ENCODE measurements around the gene MSI2.

MSI2 gene

DNA sequence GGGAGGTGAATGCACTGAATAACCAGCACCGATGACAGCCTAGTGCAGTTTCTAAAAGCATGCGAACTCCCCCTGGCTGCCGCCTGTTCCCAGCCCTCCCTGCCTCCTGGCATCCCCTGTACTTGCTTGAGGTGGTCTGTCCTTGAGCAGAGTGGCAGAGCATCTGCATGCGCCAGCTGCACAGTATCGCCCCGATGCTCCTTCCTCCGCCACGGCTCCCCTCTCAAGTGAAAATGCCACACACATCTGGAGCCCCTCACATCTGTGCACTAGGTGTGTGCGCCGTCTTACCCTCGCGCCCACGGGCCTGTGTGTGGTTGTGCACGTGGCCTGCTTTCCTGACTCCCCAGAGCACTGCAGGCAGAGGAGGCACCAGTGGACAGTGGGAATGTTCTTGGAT is 376.9 kb downstream of the MSI2 start:
- DNase-seq (ENCODE audit: low read depth): no peak
- TF ChIP-seq, protein P1, sequence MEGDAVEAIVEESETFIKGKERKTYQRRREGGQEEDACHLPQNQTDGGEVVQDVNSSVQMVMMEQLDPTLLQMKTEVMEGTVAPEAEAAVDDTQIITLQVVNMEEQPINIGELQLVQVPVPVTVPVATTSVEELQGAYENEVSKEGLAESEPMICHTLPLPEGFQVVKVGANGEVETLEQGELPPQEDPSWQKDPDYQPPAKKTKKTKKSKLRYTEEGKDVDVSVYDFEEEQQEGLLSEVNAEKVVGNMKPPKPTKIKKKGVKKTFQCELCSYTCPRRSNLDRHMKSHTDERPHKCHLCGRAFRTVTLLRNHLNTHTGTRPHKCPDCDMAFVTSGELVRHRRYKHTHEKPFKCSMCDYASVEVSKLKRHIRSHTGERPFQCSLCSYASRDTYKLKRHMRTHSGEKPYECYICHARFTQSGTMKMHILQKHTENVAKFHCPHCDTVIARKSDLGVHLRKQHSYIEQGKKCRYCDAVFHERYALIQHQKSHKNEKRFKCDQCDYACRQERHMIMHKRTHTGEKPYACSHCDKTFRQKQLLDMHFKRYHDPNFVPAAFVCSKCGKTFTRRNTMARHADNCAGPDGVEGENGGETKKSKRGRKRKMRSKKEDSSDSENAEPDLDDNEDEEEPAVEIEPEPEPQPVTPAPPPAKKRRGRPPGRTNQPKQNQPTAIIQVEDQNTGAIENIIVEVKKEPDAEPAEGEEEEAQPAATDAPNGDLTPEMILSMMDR (IDR thresholded peaks at IDR 0.05; ENCODE audit: control insufficient read depth, insufficient read depth, low read depth, low read length, missing control alignments): no peak
- H3K4me3 ChIP-seq (ENCODE audit: control insufficient read depth, low read depth, low read length): no peak overlapping the region

DNA sequence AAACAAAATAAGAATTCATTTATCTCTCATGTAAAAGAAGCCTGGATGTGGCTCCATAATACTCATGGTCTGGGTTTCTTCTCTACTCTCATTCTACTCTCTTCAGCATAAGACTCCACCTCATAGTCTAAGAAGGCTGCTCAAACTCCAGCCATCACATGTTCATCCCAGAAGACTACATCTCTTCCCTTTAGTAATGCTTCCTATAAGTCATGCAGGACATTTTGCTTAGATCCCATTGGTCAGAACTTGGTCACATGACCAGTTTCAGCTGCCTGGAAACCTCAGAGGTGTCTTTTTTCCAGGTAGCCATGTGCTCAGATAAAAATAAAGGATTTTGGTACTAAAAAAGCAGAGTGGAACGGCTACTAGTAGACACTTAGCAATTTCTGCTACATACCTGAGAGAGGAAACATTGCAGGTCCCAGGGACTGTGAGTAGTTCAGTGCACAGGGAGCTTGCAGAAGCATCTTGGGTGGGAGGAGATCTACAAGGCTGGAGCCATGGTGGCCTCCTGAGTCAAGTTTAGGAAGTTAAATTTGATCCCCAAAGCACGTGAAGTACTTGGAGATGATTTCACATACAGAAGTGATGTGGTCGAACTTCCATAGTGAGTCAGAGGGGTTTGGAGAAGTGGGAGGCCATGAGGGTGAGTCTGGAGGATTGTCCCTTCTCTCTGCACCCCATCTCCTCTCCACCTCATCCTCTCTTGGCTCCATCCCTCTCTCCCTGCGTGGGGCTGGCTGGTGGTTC is 378.6 kb downstream of the MSI2 start:
- no peak for DNase-seq (ENCODE audit: low read depth)
- TF ChIP-seq, protein P1 (IDR thresholded peaks at IDR 0.05; ENCODE audit: control insufficient read depth, insufficient read depth, low read depth, low read length, missing control alignments): no peak
- no peak overlapping the region for H3K4me3 ChIP-seq (ENCODE audit: control insufficient read depth, low read depth, low read length)

GRCh38 chr17:57636274-57636673 is 380.0 kb downstream of the MSI2 start:
- DNase-seq (ENCODE audit: low read depth): no peak
- TF ChIP-seq, protein P1 (IDR thresholded peaks at IDR 0.05; ENCODE audit: control insufficient read depth, insufficient read depth, low read depth, low read length, missing control alignments): no peak
- H3K4me3 ChIP-seq (ENCODE audit: control insufficient read depth, low read depth, low read length): no peak overlapping the region

- TF ChIP-seq, protein P1 (IDR thresholded peaks at IDR 0.05; ENCODE audit: control insufficient read depth, insufficient read depth, low read depth, low read length, missing control alignments): no peak
- DNase-seq (ENCODE audit: low read depth): no peak
- H3K4me3 ChIP-seq (ENCODE audit: control insufficient read depth, low read depth, low read length): no peak overlapping the region
These were observed 380.8 kb downstream of the MSI2 start for GRCh38 chr17:57636985-57637665.

GRCh38 chr17:57637666-57638010 is 381.3 kb downstream of the MSI2 start:
- no peak overlapping the region for H3K4me3 ChIP-seq (ENCODE audit: control insufficient read depth, low read depth, low read length)
- TF ChIP-seq, protein P1 (IDR thresholded peaks at IDR 0.05; ENCODE audit: control insufficient read depth, insufficient read depth, low read depth, low read length, missing control alignments): no peak
- DNase-seq (ENCODE audit: low read depth): no peak

- no peak overlapping the region for H3K4me3 ChIP-seq (ENCODE audit: control insufficient read depth, low read depth, low read length)
- no peak for DNase-seq (ENCODE audit: low read depth)
- TF ChIP-seq, protein P1 (IDR thresholded peaks at IDR 0.05; ENCODE audit: control insufficient read depth, insufficient read depth, low read depth, low read length, missing control alignments): no peak
These were observed 382.0 kb downstream of the MSI2 start for GRCh38 chr17:57638284-57638683.

All from AG09309 (cell line).